Heart right ventricle (tissue), 16 donors: ENCODE measurements around the gene ART5. TPM values are rescaled to one million over a fixed set of nuclear protein-coding genes. Genes with fewer than 3 reads are reported as not detected.

Experiments used
- ATAC-seq, 8 donors: fragments of 200-7000 bp; cut with Tn5 transposase; one replicate each; pipeline ENCODE4 v1.9.1; 2020; ENCODE audit warnings: mild to moderate bottlenecking in 8 of 8, moderate library complexity in 8 of 8, moderate number of reproducible peaks in 1 of 8
- DNase-seq, 2 donors: peaks; one replicate each; pipeline ENCODE4 v3.0.0-alpha.2; 2020
- H3K27ac ChIP-seq, 10 donors: fragments of 200-600 bp; sonication (generic) in 2 of 10; one replicate each; pipeline versions ENCODE4 v1.5.0 to v1.8.0; 2020 to 2022; ENCODE audit warnings: mild to moderate bottlenecking in 3 of 10
- H3K27me3 ChIP-seq, 7 donors: fragments of 200-600 bp; one replicate each; pipeline ENCODE4 v1.8.0; 2021 to 2022; ENCODE audit warnings: mild to moderate bottlenecking in 2 of 7
- H3K36me3 ChIP-seq, 9 donors: fragments of 200-600 bp; sonication (generic) in 1 of 9; one replicate each; pipeline versions ENCODE4 v1.5.0 to v1.8.0; 2020 to 2022; ENCODE audit warnings: mild to moderate bottlenecking in 2 of 9
- H3K4me1 ChIP-seq, 9 donors: fragments of 200-600 bp; sonication (generic) in 1 of 9; one replicate each; pipeline versions ENCODE4 v1.5.0 to v1.8.0; 2020 to 2022; ENCODE audit warnings: mild to moderate bottlenecking in 4 of 9
- H3K4me3 ChIP-seq, 10 donors: fragments of 200-600 bp; sonication (generic) in 2 of 10; one replicate each; pipeline versions ENCODE4 v1.5.0 to v1.8.0; 2020 to 2022; ENCODE audit warnings: mild to moderate bottlenecking in 7 of 10, moderate library complexity in 2 of 10
- H3K9me3 ChIP-seq, 11 donors: fragments of 200-600 bp in 10 of 11; sonication (generic) in 2 of 11; one replicate each; pipeline versions ENCODE4 v1.5.0 to v1.8.0; 2013 to 2022; ENCODE audit warnings: mild to moderate bottlenecking in 2 of 11, control low read depth in 1 of 11, moderate library complexity in 1 of 11
- WGBS, 2 donors: extraction: QIAGEN DNeasy Blood & Tissue Kit; methylation state at CpG; one replicate each; pipeline ENCODE4 v1.1.7; 2013; ENCODE audit warnings: inconsistent platforms in 1 of 2; 5-methylcytosine and 5-hydroxymethylcytosine counted together
- intact Hi-C, 10 donors: fragments of 100-400 bp; cut with DNase I; formaldehyde crosslinking; loops; one replicate each; pipeline versions ENCODE4 v1.11.1 to v1.14.2; 2022
- polyA plus RNA-seq, 2 donors: library from polyadenylated mRNA; stranded (reverse); fragments of 200-250 nt; gene quantifications; one replicate each; pipeline ENCODE4 v1.2.3, GENCODE V29; 2013
- total RNA-seq, 10 donors: library from RNA; stranded (reverse); fragmentation: NEBNext Ultra II Directional in 3 of 10; extraction: Animal tissue kit (Norgen Biotek cat#: 25700) in 3 of 10; gene quantifications; one replicate each; pipeline versions ENCODE4 v1.2.1 to v1.2.4, GENCODE V29; 2021 to 2023
- TF ChIP-seq, protein P1 (sequence below), 9 donors: fragments of 200-600 bp; sonication (generic) in 2 of 9; IDR thresholded peaks; one replicate each; pipeline versions ENCODE4 v1.5.0 to v1.8.0; 2021 to 2022; ENCODE audit warnings: antibody characterized with exemption in 9 of 9, mild to moderate bottlenecking in 5 of 9, moderate library complexity in 1 of 9
- donor health status: Arrhythmogenic right ventricular cardiomyopathy.
- donor health status: ischemic (EF 13 %, LVEDD 7.1; RV severe dilation, severe dysfunction).
- donor health status: healthy with polysubstance abuse.
- donor health status: DM: no; HTN: yes; CAD: no.
- donor health status: DM: no; HTN: no; CAD: no.
- donor health status: ischemic (EF 25% LVEDD 6.9; RV normal size, moderate dysfunction).
- donor health status: ischemic (EF 25% LVEDD 5.7; RV mildly dilated, moderate dysfunction).
- donor health status: healthy.
- donor health status: DM: yes; HTN: yes; CAD: no.
- donor health status: Ischemic cardiomyopathy.
- donor health status: ischemic (EF 35%, LVEDD 5.7; RV mildly dilated, moderate dysfunction).
- donor health status: nonischemic (EF 11% LVEDD 7.7; RV severe dilation, severe dysfunction).
- donor health status: DM: yes; HTN: yes; CAD: no.
- donor health status: PGD.
- donor health status: ischemic (EF 29% LVEDD 5.4; RV normal size, mild dysfunction).
- donor health status: nonischemic (EF 23%, LVEDD 6.1; RV moderate dilation, normal function).

ART5 gene
- total and polyA plus RNA-seq, 12 donors, result 0.42 to 6.5 (median 1.5) TPM

DNA sequence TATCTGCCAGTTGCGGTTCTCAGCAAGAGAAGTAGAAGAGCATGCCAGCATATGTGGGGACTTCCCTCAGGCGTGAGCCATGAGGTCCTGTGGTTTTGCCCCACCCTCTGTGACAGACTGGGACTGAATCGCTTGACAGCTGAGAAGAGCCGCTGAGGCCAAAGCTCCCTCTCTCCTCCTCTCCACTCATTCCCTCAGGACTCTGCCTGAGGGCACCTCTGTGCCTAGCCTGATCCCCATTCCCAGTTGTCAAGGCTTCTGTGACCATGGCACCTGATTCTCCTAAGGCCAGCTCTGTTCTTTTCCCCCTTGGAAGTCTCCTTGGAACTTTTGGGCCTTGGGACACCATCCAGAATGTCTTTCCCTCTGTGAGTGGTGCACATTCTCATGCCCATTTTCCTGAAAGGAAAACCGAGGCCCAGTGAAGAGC is 27.0 kb downstream of the ART5 start:
- 55 to 60% methylated on average over 5 of the region's 5 CpGs for WGBS, 2 donors
- Histone ChIP-seq H3K36me3 (no peaks in the 10 kb centered on the region), H3K4me1 (peaks cover 0 to 16% (median 0%) of the 10 kb centered on the region in 9 donors), H3K9me3 (peaks cover 0 to 8% (median 5%) of the 10 kb centered on the region in 11 donors), H3K4me3 (no peak overlapping the region), H3K27ac (no peak overlapping the region), H3K27me3 (no peaks in the 10 kb centered on the region)
- intact Hi-C loops, result no loop called here
- TF ChIP-seq, protein P1, sequence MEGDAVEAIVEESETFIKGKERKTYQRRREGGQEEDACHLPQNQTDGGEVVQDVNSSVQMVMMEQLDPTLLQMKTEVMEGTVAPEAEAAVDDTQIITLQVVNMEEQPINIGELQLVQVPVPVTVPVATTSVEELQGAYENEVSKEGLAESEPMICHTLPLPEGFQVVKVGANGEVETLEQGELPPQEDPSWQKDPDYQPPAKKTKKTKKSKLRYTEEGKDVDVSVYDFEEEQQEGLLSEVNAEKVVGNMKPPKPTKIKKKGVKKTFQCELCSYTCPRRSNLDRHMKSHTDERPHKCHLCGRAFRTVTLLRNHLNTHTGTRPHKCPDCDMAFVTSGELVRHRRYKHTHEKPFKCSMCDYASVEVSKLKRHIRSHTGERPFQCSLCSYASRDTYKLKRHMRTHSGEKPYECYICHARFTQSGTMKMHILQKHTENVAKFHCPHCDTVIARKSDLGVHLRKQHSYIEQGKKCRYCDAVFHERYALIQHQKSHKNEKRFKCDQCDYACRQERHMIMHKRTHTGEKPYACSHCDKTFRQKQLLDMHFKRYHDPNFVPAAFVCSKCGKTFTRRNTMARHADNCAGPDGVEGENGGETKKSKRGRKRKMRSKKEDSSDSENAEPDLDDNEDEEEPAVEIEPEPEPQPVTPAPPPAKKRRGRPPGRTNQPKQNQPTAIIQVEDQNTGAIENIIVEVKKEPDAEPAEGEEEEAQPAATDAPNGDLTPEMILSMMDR (IDR thresholded peaks at IDR 0.05), result no peak
- peak in 6 of 8 donors; percentile 27 to 64 (median 57) for ATAC-seq
- DNase-seq, result no peak

DNA sequence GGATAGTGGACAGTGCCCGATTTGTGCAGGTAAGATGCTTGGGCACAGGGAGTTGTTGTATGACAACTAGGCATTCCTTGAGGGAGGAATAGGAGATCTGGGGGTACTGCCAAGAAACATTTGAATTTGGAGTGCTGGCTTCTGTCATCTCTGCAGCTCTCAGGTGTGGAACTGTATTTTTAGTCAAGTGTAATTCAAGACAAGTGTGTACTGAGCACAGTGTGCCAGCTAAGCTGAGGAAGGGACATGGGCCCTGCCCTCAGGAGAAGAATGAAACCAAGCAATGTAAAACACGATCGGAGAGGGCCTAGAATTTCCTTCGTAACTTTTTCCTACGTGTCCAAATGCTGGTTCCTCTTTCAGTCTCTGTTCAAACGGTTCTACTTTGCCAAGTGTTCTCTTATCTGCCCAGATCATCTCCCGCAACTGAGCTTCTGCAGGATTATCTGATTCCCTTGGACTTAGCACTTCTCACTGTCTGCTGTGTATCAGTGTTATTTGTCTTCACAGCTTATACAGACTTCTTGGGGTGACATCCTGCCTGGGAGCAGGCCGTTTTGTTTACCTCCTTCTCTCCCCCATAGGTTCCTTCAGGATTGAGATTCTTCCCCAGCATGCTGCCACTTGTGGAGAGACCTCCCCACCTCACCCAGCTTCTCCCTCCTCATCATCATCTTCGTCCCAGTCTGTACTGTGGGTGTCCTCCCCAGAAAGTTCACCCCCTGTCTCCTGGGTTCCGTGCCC is 27.6 kb downstream of the ART5 start:
- intact Hi-C loops, result no loop called here
- Histone ChIP-seq H3K9me3 (peaks cover 0 to 8% (median 5%) of the 10 kb centered on the region in 11 donors), H3K4me1 (peaks cover 0 to 16% (median 0%) of the 10 kb centered on the region in 9 donors), H3K4me3 (no peak overlapping the region), H3K27ac (no peak overlapping the region), H3K36me3 (no peaks in the 10 kb centered on the region), H3K27me3 (no peaks in the 10 kb centered on the region)
- ATAC-seq (peak in 7 of 8 donors; percentile 20 to 77 (median 68)), DNase-seq (no peak)
- TF ChIP-seq, protein P1 (IDR thresholded peaks at IDR 0.05), result no peak
- WGBS, 2 donors, result 56 to 62% methylated on average over 10 of the region's 10 CpGs

DNA sequence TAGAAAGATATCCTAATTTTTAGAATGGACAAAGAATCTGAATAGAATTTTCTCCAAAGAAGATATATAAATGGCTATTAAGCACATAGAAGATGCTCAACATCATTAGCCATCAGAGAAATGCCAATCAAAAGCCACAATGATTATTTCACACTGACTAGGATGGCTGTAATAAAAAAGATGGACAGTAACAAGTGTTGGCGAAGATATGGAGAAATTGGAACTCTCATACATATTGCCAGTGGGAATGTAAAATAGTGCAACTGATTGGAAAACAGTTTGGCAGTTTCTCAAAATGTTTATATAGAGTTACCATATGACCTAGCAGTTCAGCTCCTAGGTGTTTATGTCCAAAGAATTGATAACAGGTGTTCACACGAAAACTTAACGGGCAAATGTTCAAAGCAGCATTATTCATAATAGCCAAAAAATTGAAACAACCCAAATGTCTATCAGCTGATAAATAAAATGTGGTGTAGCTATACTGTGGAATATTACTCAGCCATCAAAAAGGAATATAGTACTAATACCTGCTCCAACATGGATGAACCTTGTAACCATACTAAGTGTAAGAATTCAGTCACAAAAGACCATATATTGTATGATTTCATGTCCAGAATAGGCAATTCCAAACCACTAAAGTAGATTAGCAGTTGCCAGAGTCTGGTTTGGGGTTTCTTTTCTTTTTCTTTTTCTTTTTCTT is 29.7 kb downstream of the ART5 start:
- intact Hi-C loops, result no loop called here
- TF ChIP-seq, protein P1 (IDR thresholded peaks at IDR 0.05), result no peak

DNA sequence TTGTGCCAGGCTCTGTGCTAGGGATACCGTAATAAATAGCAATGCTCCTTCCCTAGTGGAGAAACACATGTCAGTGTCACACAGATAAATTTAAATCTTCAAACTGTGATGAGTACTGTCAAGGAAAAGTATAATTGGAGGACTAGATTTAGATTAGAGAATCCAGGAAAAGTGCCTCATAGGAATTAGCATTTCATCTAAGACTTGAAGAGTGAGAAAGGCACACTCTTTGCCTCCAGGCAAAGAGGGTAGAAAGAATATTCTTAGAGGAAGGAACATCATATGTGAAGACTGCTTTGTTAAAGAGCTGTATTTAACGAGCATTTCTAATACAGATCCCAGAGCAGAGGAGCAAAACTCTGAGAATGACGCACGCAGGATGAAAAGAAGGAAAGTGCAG is 30.9 kb downstream of the ART5 start:
- H3K4me1 ChIP-seq, result peaks cover 0 to 16% (median 0%) of the 10 kb centered on the region in 9 donors
- intact Hi-C loops, result no loop called here
- ATAC-seq (no peak), DNase-seq (no peak)
- H3K27me3 ChIP-seq, result no peaks in the 10 kb centered on the region
- WGBS, 2 donors, result 88 to 93% methylated on average over 4 of the region's 4 CpGs
- H3K36me3 ChIP-seq, result no peaks in the 10 kb centered on the region
- no peak overlapping the region for H3K27ac ChIP-seq
- TF ChIP-seq, protein P1 (IDR thresholded peaks at IDR 0.05), result no peak
- H3K4me3 ChIP-seq, result no peak overlapping the region
- peaks cover 0 to 8% (median 5%) of the 10 kb centered on the region in 11 donors for H3K9me3 ChIP-seq

More for the DNA sequence above, 29.7 kb downstream of the ART5 start:
- H3K4me3 ChIP-seq, result no peak overlapping the region
- H3K27ac ChIP-seq, result no peak overlapping the region
- no peak for DNase-seq
- 80 to 81% methylated on average over 3 of the region's 3 CpGs for WGBS, 2 donors
- no peak for ATAC-seq
- H3K9me3 ChIP-seq, result peaks cover 0 to 8% (median 5%) of the 10 kb centered on the region in 11 donors
- no peaks in the 10 kb centered on the region for H3K27me3 ChIP-seq
- H3K4me1 ChIP-seq, result peaks cover 0 to 16% (median 0%) of the 10 kb centered on the region in 9 donors
- H3K36me3 ChIP-seq, result no peaks in the 10 kb centered on the region
